GM12878 (cell line): ENCODE results near the gene ACER3. TPM values are rescaled to one million over a fixed set of nuclear protein-coding genes. Genes with fewer than 3 reads are reported as not detected.

ENCODE experiments used
- ATAC-seq: fragments of 200-7000 bp; cut with Tn5 transposase; 3 replicates; pipeline ENCODE4 v1.9.1; 2020; ENCODE audit warnings: mild to moderate bottlenecking, moderate library complexity
- BruUV-seq: library from RNA; stranded (reverse); fragments of 400-500 nt; replicated peaks from 2 replicates; lab custom pipeline; 2021; lab: Mats Ljungman, UMichigan
- CTCF ChIA-PET: fragments of 300-600 bp; sonication (Branson Sonifier 250); formaldehyde crosslinking; extraction: SDS; loops from one replicate; lab custom pipeline; 2021; ENCODE audit warnings: inconsistent platforms; lab: Yijun Ruan, JAX
- POLR2A ChIA-PET: fragments of 350-600 bp; formaldehyde crosslinking; extraction: SDS; loops from one replicate; lab custom pipeline; 2021; ENCODE audit warnings: inconsistent platforms; lab: Charles Lee
- RAD21 ChIA-PET: fragments of 300-600 bp; sonication (Branson Sonifier 250); formaldehyde crosslinking; loops from one replicate; lab custom pipeline; 2023; ENCODE audit warnings: antibody characterized with exemption; ENCODE audit not compliant: unreplicated experiment; lab: Charles Lee
- SMC1A ChIA-PET: fragments of 300-600 bp; sonication (Branson Sonifier 250); formaldehyde crosslinking; loops from one replicate; lab custom pipeline; 2023; ENCODE audit not compliant: unreplicated experiment, uncharacterized antibody; lab: Charles Lee
- DNase-seq: peaks from one replicate; pipeline ENCODE4 v3.0.0-alpha.2; 2011; ENCODE audit warnings: low read depth, low spot score
- FAIRE-seq: peaks from 3 replicates; lab custom pipeline; 2011; peaks lifted over from hg19 to GRCh38; lab: Jason Lieb, UNC
- H2AFZ ChIP-seq: 2 replicates; pipeline ENCODE4 v1.6.0; 2011; ENCODE audit warnings: low read depth, low read length, control low read depth; ENCODE audit not compliant: control insufficient read depth
- H3K27ac ChIP-seq: 2 replicates; pipeline ENCODE4 v1.5.1; 2011; ENCODE audit warnings: control low read depth; ENCODE audit not compliant: control insufficient read depth, insufficient read depth
- H3K27me3 ChIP-seq, 2 experiments: replicated peaks in 1 of 2; 2 replicates each; pipeline versions ENCODE4 v1.6.0 to v1.6.1; 2011; ENCODE audit warnings: low read length in 1 of 2; ENCODE audit not compliant: control insufficient read depth in 2 of 2, insufficient read depth in 2 of 2
- H3K36me3 ChIP-seq, 2 experiments: 2 replicates each; pipeline ENCODE4 v1.5.1; 2011; ENCODE audit warnings: low read length in 1 of 2; ENCODE audit not compliant: control insufficient read depth in 2 of 2, insufficient read depth in 2 of 2
- H3K4me1 ChIP-seq: 2 replicates; pipeline ENCODE4 v1.6.1; 2011; ENCODE audit warnings: mild to moderate bottlenecking, low read length, moderate library complexity, mixed read lengths; ENCODE audit not compliant: control insufficient read depth, insufficient read depth
- H3K4me2 ChIP-seq: 2 replicates; pipeline ENCODE4 v1.6.0; 2011; ENCODE audit warnings: control low read depth; ENCODE audit not compliant: control insufficient read depth, insufficient read depth
- H3K4me3 ChIP-seq: fragments of 200-600 bp; sonication (generic); 2 replicates; pipeline ENCODE4 v1.5.1; 2016
- H3K79me2 ChIP-seq: 2 replicates; pipeline ENCODE4 v1.6.0; 2011; ENCODE audit warnings: low read length; ENCODE audit not compliant: control insufficient read depth, insufficient read depth
- H3K9ac ChIP-seq: 2 replicates; pipeline ENCODE4 v1.8.0; 2011; ENCODE audit warnings: low read length, control low read depth, mixed read lengths; ENCODE audit not compliant: control insufficient read depth, insufficient read depth
- H3K9me3 ChIP-seq: replicated peaks from 3 replicates; pipeline ENCODE4 v1.5.1; 2011; ENCODE audit warnings: mild to moderate bottlenecking, low read length; ENCODE audit not compliant: control insufficient read depth, insufficient read depth
- H4K20me1 ChIP-seq: 2 replicates; pipeline ENCODE4 v1.6.0; 2011; ENCODE audit not compliant: control insufficient read depth, insufficient read depth
- BHLHE40 ChIP-seq, 2 experiments: fragments of 450-650 bp in 1 of 2; IDR thresholded peaks; 2 replicates each; pipeline ENCODE4 v1.6.1; 2011 to 2017; ENCODE audit warnings: low read depth in 2 of 2, borderline replicate concordance in 1 of 2, improper control_type of control experiment in 1 of 2, low read length in 1 of 2, mild to moderate bottlenecking in 1 of 2
- BMI1 ChIP-seq: fragments of 450-650 bp; IDR thresholded peaks from 2 replicates; pipeline ENCODE4 v1.6.1; 2016; ENCODE audit warnings: mild to moderate bottlenecking, moderate library complexity, borderline replicate concordance
- BRCA1 ChIP-seq: IDR thresholded peaks from 2 replicates; pipeline ENCODE4 v1.6.1; 2011; ENCODE audit warnings: low read depth, low read length, improper control_type of control experiment
- CBFB ChIP-seq: IDR thresholded peaks from 2 replicates; pipeline ENCODE4 v1.6.1; 2016; ENCODE audit warnings: antibody characterized with exemption, low read depth
- CEBPZ ChIP-seq: fragments of 150-350 bp; IDR thresholded peaks from 2 replicates; pipeline ENCODE4 v1.6.1; 2016; ENCODE audit warnings: low read depth, low read length
- IRF4 ChIP-seq: IDR thresholded peaks from 2 replicates; pipeline ENCODE4 v1.6.1; 2011; ENCODE audit warnings: low read depth, low read length
- IRF5 ChIP-seq: fragments of 450-650 bp; IDR thresholded peaks from 2 replicates; pipeline ENCODE4 v1.6.1; 2017; ENCODE audit warnings: borderline replicate concordance
- NFYA ChIP-seq: IDR thresholded peaks from 2 replicates; pipeline ENCODE4 v1.6.1; 2011; ENCODE audit warnings: low read depth, mild to moderate bottlenecking, low read length, improper control_type of control experiment, borderline replicate concordance
- PRDM15 ChIP-seq: fragments of 450-650 bp; formaldehyde crosslinking; IDR thresholded peaks from 2 replicates; pipeline ENCODE4 v1.4.0; 2020; ENCODE audit warnings: mild to moderate bottlenecking, moderate library complexity
- SP1 ChIP-seq: IDR thresholded peaks from one replicate; pipeline ENCODE4 v1.6.1; 2011; ENCODE audit warnings: low read depth, low read length
- SUZ12 ChIP-seq: fragments of 200-600 bp; sonication (generic); IDR thresholded peaks from one replicate; pipeline ENCODE4 v1.6.1; 2018; ENCODE audit warnings: antibody characterized with exemption, mild to moderate bottlenecking; ENCODE audit not compliant: unreplicated experiment
- TBL1XR1 ChIP-seq: IDR thresholded peaks from 2 replicates; pipeline ENCODE4 v1.6.1; 2012; ENCODE audit warnings: low read depth, low read length, improper control_type of control experiment
- TCF7 ChIP-seq: IDR thresholded peaks from 2 replicates; pipeline ENCODE4 v1.6.1; 2014; ENCODE audit warnings: antibody characterized with exemption, borderline replicate concordance
- YBX1 ChIP-seq: fragments of 450-650 bp; IDR thresholded peaks from 2 replicates; pipeline ENCODE4 v1.6.1; 2016; ENCODE audit warnings: antibody characterized with exemption
- YY1 ChIP-seq: IDR thresholded peaks from 2 replicates; pipeline ENCODE4 v1.6.1; 2011; ENCODE audit warnings: low read depth, mild to moderate bottlenecking, low read length
- ZBED1 ChIP-seq: IDR thresholded peaks from 2 replicates; pipeline ENCODE4 v1.6.1; 2016; ENCODE audit warnings: borderline replicate concordance
- WGBS: methylation state at CpG from one replicate; pipeline ENCODE4 v1.1.6; 2016; ENCODE audit warnings: low lambda C conversion rate; ENCODE audit not compliant: insufficient replicate concordance, insufficient coverage; ENCODE audit errors: missing lambda C conversion rate; 5-methylcytosine and 5-hydroxymethylcytosine counted together
- in situ Hi-C: fragments of 300-500 bp; cut with MboI; formaldehyde crosslinking; loops from 9 replicates; pipeline ENCODE4 v1.14.3; 2018; ENCODE audit warnings: mixed read lengths
- intact Hi-C: fragments of 100-400 bp; cut with micrococcal nuclease; formaldehyde crosslinking; loops from one replicate; pipeline ENCODE4 v1.14.2; 2022; ENCODE audit not compliant: unreplicated experiment
- polyA plus RNA-seq, 11 experiments: library from polyadenylated mRNA; depleted of rRNA in 4 of 11; unstranded in 6 of 11; stranded (reverse) in 5 of 11; fragments of >200 nt; fragmentation: Nextera tagmentation in 4 of 11; fragmentation: Illumina TruSeq in 1 of 11; extraction: Ambion mirVana in 4 of 11; extraction: Trizol in 1 of 11; gene quantifications; 1 replicate in 1 of 11; 2 replicates in 10 of 11; pipeline versions ENCODE4 v1.2.1 to v1.2.3, GENCODE V29; 2011 to 2016; ENCODE audit warnings: inconsistent platforms in 2 of 11, missing spikeins in 2 of 11, low read depth in 1 of 11
- total RNA-seq, 4 experiments: library from RNA; depleted of rRNA in 3 of 4; stranded (reverse); fragments of >200 nt in 3 of 4; fragmentation: Illumina TruSeq in 1 of 4; extraction: Trizol in 1 of 4; gene quantifications; 2 replicates each; pipeline versions ENCODE4 v1.2.1 to v1.2.3, GENCODE V29; 2013 to 2021
- TF ChIP-seq, protein P1 (sequence below): IDR thresholded peaks from 2 replicates; pipeline ENCODE4 v1.6.1; 2011; ENCODE audit warnings: mild to moderate bottlenecking, low read depth, low read length, moderate library complexity; ENCODE audit not compliant: insufficient replicate concordance

The ACER3 gene
- total and polyA plus RNA-seq, 10 of the 15 experiments (the other 5 are each of a cell fraction or from before 2014, with no cell fraction given) = 2.8 to 17.4 (median 10.3) TPM

- H2AFZ ChIP-seq = no peak overlapping the region
- DNase-seq (no peak), ATAC-seq (no peak), FAIRE-seq (no peak)
- no peak overlapping the region for H3K4me2 ChIP-seq
- POLR2A ChIA-PET = no interaction called here
- BruUV-seq = no TSS peak
- H3K27ac ChIP-seq = no peak overlapping the region
- H3K9ac ChIP-seq = no peak overlapping the region
- no peaks in the 10 kb centered on the region for H3K9me3 ChIP-seq
- no peak overlapping the region for H3K4me3 ChIP-seq
- CTCF ChIA-PET = no interaction called here
- H3K79me2 ChIP-seq = no peaks in the 10 kb centered on the region
- SMC1A ChIA-PET = no interaction called here
- H3K36me3 ChIP-seq = no peaks in the 10 kb centered on the region
- RAD21 ChIA-PET = no interaction called here
- intact Hi-C loops (no loop called here), in situ Hi-C loops (no loop called here)
- no peaks in the 10 kb centered on the region for H4K20me1 ChIP-seq
- 37% methylated on average over 4 of the region's 5 CpGs for WGBS
- no peaks in the 10 kb centered on the region for H3K4me1 ChIP-seq
- no peaks in the 10 kb centered on the region; a peak in 1 of 4 replicates for H3K27me3 ChIP-seq
- TF ChIP-seq IRF4 (no peak), SP1 (no peak), CEBPZ (no peak), BHLHE40 (IDR thresholded peaks at IDR 0.05; ENCODE audit: borderline replicate concordance in 1 of 2, low read depth in 2 of 2, low read length in 1 of 2) (no peak), IRF5 (no peak), ZBED1 (no peak), NFYA (no peak), TBL1XR1 (no peak), SUZ12 (no peak), PRDM15 (CRISPR knock-in tag) (no peak), YY1 (no peak), TCF7 (no peak), BRCA1 (no peak), BMI1 (no peak), YBX1 (no peak), CBFB (no peak)
- TF ChIP-seq, protein P1, sequence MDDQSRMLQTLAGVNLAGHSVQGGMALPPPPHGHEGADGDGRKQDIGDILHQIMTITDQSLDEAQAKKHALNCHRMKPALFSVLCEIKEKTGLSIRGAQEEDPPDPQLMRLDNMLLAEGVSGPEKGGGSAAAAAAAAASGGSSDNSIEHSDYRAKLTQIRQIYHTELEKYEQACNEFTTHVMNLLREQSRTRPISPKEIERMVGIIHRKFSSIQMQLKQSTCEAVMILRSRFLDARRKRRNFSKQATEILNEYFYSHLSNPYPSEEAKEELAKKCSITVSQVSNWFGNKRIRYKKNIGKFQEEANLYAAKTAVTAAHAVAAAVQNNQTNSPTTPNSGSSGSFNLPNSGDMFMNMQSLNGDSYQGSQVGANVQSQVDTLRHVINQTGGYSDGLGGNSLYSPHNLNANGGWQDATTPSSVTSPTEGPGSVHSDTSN = no peak
Measured at GRCh38 chr11:77074205-77074604, 213.5 kb downstream of the ACER3 start.
